GM23248 (cell line): Measurements from ENCODE around the gene KLHL41.

Experiments used
- EZH2 ChIP-seq: fragments of 200-600 bp; sonication (generic); IDR thresholded peaks from 2 replicates; pipeline ENCODE4 v1.6.1; 2018; ENCODE audit warnings: antibody characterized with exemption, mild to moderate bottlenecking; ENCODE audit not compliant: insufficient read depth, poor library complexity, severe bottlenecking
- EZH2phosphoT487 ChIP-seq: fragments of 200-600 bp; sonication (generic); IDR thresholded peaks from 2 replicates; pipeline ENCODE4 v1.6.1; 2018; ENCODE audit warnings: antibody characterized with exemption, moderate library complexity, mild to moderate bottlenecking, low read depth; ENCODE audit not compliant: insufficient read depth

DNA sequence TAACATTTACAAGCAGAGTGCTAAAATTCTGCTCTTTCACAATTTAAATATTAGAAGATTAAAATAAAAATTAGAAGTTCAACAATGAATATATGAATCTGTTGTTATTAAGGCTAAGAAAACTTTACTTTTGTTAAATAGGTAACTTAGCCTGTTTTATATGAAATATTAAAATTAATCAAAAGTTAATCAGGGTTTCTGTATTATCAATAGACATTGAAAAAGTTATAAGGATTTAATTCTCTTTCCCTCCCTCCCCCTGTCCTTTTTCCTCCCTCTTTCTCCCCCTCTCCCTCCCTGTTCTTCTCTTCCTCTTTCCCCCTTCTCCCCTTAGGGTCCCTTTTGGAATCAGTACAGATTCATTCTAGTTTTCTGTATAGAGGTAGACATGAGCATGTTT, 18.1 kb upstream of the KLHL41 start:
- TF ChIP-seq EZH2phosphoT487 = no peak
- no peak for TF ChIP-seq EZH2
